Neural progenitor cell (in vitro differentiated cells): Measurements from ENCODE around the gene ALK. TPM values are rescaled to one million over a fixed set of nuclear protein-coding genes. Genes with fewer than 3 reads are reported as not detected.

ENCODE experiments used
- DNase-seq: peaks from one replicate; pipeline ENCODE4 v3.0.0-alpha.2; 2016; ENCODE audit warnings: low spot score
- H2AFZ ChIP-seq: fragments of 200-600 bp; sonication (generic); replicated peaks from 2 replicates; pipeline ENCODE4 v1.6.1; 2016; ENCODE audit warnings: antibody characterized with exemption
- H3F3A ChIP-seq: fragments of 200-600 bp; sonication (generic); 2 replicates; pipeline ENCODE4 v1.6.1; 2016; ENCODE audit warnings: antibody characterized with exemption, low read depth
- H3K27ac ChIP-seq: fragments of 200-600 bp; sonication (generic); 2 replicates; pipeline ENCODE4 v1.5.1; 2016; ENCODE audit warnings: mild to moderate bottlenecking
- H3K27me3 ChIP-seq: fragments of 200-600 bp; sonication (generic); 2 replicates; pipeline ENCODE4 v1.6.1; 2016; ENCODE audit warnings: mild to moderate bottlenecking, moderate library complexity
- H3K36me3 ChIP-seq: fragments of 200-600 bp; sonication (generic); 2 replicates; pipeline ENCODE4 v1.5.1; 2016
- H3K4me1 ChIP-seq: fragments of 200-600 bp; sonication (generic); 2 replicates; pipeline ENCODE4 v1.6.1; 2016; ENCODE audit warnings: mixed run types
- H3K4me2 ChIP-seq: fragments of 200-600 bp; sonication (generic); 2 replicates; pipeline ENCODE4 v1.6.1; 2016
- H3K4me3 ChIP-seq: fragments of 200-600 bp; sonication (generic); 2 replicates; pipeline ENCODE4 v1.5.1; 2016
- H3K79me2 ChIP-seq: fragments of 200-600 bp; sonication (generic); 2 replicates; pipeline ENCODE4 v1.6.1; 2016; ENCODE audit warnings: low read depth
- H3K9ac ChIP-seq: fragments of 200-600 bp; sonication (generic); 2 replicates; pipeline ENCODE4 v1.6.1; 2016
- H3K9me3 ChIP-seq: fragments of 200-600 bp; sonication (generic); 2 replicates; pipeline ENCODE4 v1.5.1; 2016; ENCODE audit warnings: low read depth
- H4K20me1 ChIP-seq: fragments of 200-600 bp; sonication (generic); 2 replicates; pipeline ENCODE4 v1.6.1; 2016; ENCODE audit warnings: low read depth
- H3K27ac Mint-ChIP-seq: 3 replicates; pipeline ENCODE4 v1.8.0; 2021; ENCODE audit warnings: mixed read lengths
- H3K27me3 Mint-ChIP-seq: 2 replicates; pipeline ENCODE4 v1.8.0; 2022; ENCODE audit warnings: low read depth, mild to moderate bottlenecking, inconsistent platforms, moderate library complexity, mixed read lengths; ENCODE audit not compliant: insufficient read depth
- H3K36me3 Mint-ChIP-seq: 3 replicates; pipeline ENCODE4 v1.8.0; 2021; ENCODE audit warnings: mixed read lengths
- H3K4me1 Mint-ChIP-seq: 3 replicates; pipeline ENCODE4 v1.8.0; 2021; ENCODE audit warnings: mixed read lengths
- H3K4me3 Mint-ChIP-seq: 3 replicates; pipeline ENCODE4 v1.8.0; 2021; ENCODE audit warnings: mild to moderate bottlenecking, moderate library complexity, mixed read lengths
- H3K9me3 Mint-ChIP-seq: 3 replicates; pipeline ENCODE4 v1.8.0; 2020; ENCODE audit warnings: mixed read lengths
- CTCF ChIP-seq: fragments of 200-600 bp; sonication (generic); IDR thresholded peaks from 2 replicates; pipeline ENCODE4 v1.5.1; 2017; ENCODE audit warnings: antibody characterized with exemption, mild to moderate bottlenecking
- EZH2 ChIP-seq: fragments of 200-600 bp; sonication (generic); IDR thresholded peaks from 2 replicates; pipeline ENCODE4 v1.6.1; 2017; ENCODE audit warnings: antibody characterized with exemption, mild to moderate bottlenecking, moderate library complexity
- EZH2phosphoT487 ChIP-seq: fragments of 200-600 bp; sonication (generic); IDR thresholded peaks from 2 replicates; pipeline ENCODE4 v1.6.1; 2017; ENCODE audit warnings: antibody characterized with exemption
- total RNA-seq: library from RNA; depleted of rRNA; stranded (reverse); fragments of >200 nt; gene quantifications from 2 replicates; pipeline ENCODE4 v1.2.3, GENCODE V29; 2015; ENCODE audit warnings: low replicate concordance

ALK gene
- total RNA-seq, 1 donor from 2014 or later = not detected

DNA sequence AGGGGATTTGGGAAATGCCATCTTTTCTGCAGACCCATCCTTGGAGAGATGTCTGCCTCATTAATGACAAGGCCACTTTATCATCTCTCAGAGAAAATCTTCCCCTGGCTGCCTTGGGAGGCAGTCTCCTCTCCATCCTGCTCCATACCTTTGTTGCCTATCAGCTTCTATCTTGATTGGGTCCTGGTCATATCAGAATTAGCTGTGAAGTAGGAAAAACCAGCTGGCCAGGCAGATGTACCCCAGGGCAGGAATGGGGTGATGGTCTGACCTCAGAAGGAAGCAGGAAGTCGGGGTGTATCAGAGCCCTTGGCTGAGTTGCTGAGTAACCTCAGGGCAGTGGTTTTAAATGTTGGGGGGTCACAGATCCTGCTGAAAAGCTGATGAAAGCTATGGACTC is 41.3 kb downstream of the ALK start:
- peaks cover 2% of the 10 kb centered on the region for H3K27me3 Mint-ChIP-seq
- H3K4me1 Mint-ChIP-seq = no peaks in the 10 kb centered on the region
- H3K9ac ChIP-seq = no peak overlapping the region
- H3K36me3 Mint-ChIP-seq = no peaks in the 10 kb centered on the region
- H3K9me3 ChIP-seq = no peaks in the 10 kb centered on the region
- H2AFZ ChIP-seq = no peak overlapping the region
- H3K9me3 Mint-ChIP-seq = peaks cover 5% of the 10 kb centered on the region
- peaks cover 4% of the 10 kb centered on the region for H3F3A ChIP-seq
- TF ChIP-seq EZH2phosphoT487 (no peak), CTCF (no peak), EZH2 (no peak)
- no peaks in the 10 kb centered on the region for H3K79me2 ChIP-seq
- H3K27ac ChIP-seq = no peak overlapping the region
- no peak overlapping the region for H3K4me3 ChIP-seq
- no peaks in the 10 kb centered on the region for H3K27me3 ChIP-seq
- H3K4me1 ChIP-seq = peaks cover 32% of the 10 kb centered on the region
- no peak overlapping the region for H3K4me3 Mint-ChIP-seq
- no peaks in the 10 kb centered on the region for H4K20me1 ChIP-seq
- no peak overlapping the region for H3K27ac Mint-ChIP-seq
- DNase-seq = no peak
- H3K4me2 ChIP-seq = peak overlapping the region; percentile 24
- no peaks in the 10 kb centered on the region for H3K36me3 ChIP-seq

- no peak overlapping the region for H2AFZ ChIP-seq
- Mint-ChIP-seq H3K4me3 (no peak overlapping the region), H3K27me3 (peaks cover 2% of the 10 kb centered on the region), H3K27ac (no peak overlapping the region), H3K4me1 (no peaks in the 10 kb centered on the region), H3K9me3 (peaks cover 4% of the 10 kb centered on the region), H3K36me3 (no peaks in the 10 kb centered on the region)
- no peaks in the 10 kb centered on the region for H3K36me3 ChIP-seq
- H4K20me1 ChIP-seq = no peaks in the 10 kb centered on the region
- no peak overlapping the region for H3K4me3 ChIP-seq
- H3K27ac ChIP-seq = no peak overlapping the region
- H3K79me2 ChIP-seq = no peaks in the 10 kb centered on the region
- peak overlapping the region; percentile 24 for H3K4me2 ChIP-seq
- peaks cover 4% of the 10 kb centered on the region for H3F3A ChIP-seq
- H3K9me3 ChIP-seq = no peaks in the 10 kb centered on the region
- H3K9ac ChIP-seq = no peak overlapping the region
- no peaks in the 10 kb centered on the region for H3K27me3 ChIP-seq
- peak; percentile 52 for DNase-seq
- peaks cover 32% of the 10 kb centered on the region for H3K4me1 ChIP-seq
- TF ChIP-seq EZH2 (no peak), EZH2phosphoT487 (no peak), CTCF (no peak)
These were observed 41.9 kb downstream of the ALK start for GRCh38 chr2:29879456-29879855.

- Histone ChIP-seq H3K4me1 (peaks cover 32% of the 10 kb centered on the region), H3K36me3 (no peaks in the 10 kb centered on the region), H3K27ac (no peak overlapping the region), H3K4me2 (peak overlapping the region; percentile 12), H2AFZ (no peak overlapping the region), H3K79me2 (no peaks in the 10 kb centered on the region), H3K9ac (no peak overlapping the region), H3K27me3 (no peaks in the 10 kb centered on the region), H3K9me3 (no peaks in the 10 kb centered on the region), H4K20me1 (no peaks in the 10 kb centered on the region), H3F3A (peaks cover 4% of the 10 kb centered on the region), H3K4me3 (no peak overlapping the region)
- H3K27ac Mint-ChIP-seq = no peak overlapping the region
- no peak for DNase-seq
- no peaks in the 10 kb centered on the region for H3K4me1 Mint-ChIP-seq
- no peaks in the 10 kb centered on the region for H3K36me3 Mint-ChIP-seq
- H3K27me3 Mint-ChIP-seq = peaks cover 2% of the 10 kb centered on the region
- H3K4me3 Mint-ChIP-seq = no peak overlapping the region
- no peaks in the 10 kb centered on the region for H3K9me3 Mint-ChIP-seq
- TF ChIP-seq CTCF = no peak
These were observed 42.5 kb downstream of the ALK start for GRCh38 chr2:29878898-29879297.

GRCh38 chr2:29876374-29876773 is 45.0 kb downstream of the ALK start:
- Histone ChIP-seq H3K36me3 (no peaks in the 10 kb centered on the region), H3K27ac (no peak overlapping the region), H2AFZ (no peak overlapping the region), H4K20me1 (no peaks in the 10 kb centered on the region), H3K27me3 (no peaks in the 10 kb centered on the region), H3K79me2 (no peaks in the 10 kb centered on the region), H3K4me3 (no peak overlapping the region), H3F3A (peaks cover 4% of the 10 kb centered on the region), H3K9me3 (no peaks in the 10 kb centered on the region), H3K4me2 (no peak overlapping the region), H3K9ac (no peak overlapping the region), H3K4me1 (peaks cover 32% of the 10 kb centered on the region)
- H3K9me3 Mint-ChIP-seq = peaks cover 7% of the 10 kb centered on the region
- H3K27me3 Mint-ChIP-seq = no peaks in the 10 kb centered on the region
- no peak for TF ChIP-seq EZH2phosphoT487
- TF ChIP-seq CTCF = no peak
- no peak for TF ChIP-seq EZH2
- H3K4me1 Mint-ChIP-seq = no peaks in the 10 kb centered on the region
- no peak overlapping the region for H3K27ac Mint-ChIP-seq
- DNase-seq = no peak
- H3K36me3 Mint-ChIP-seq = no peaks in the 10 kb centered on the region
- H3K4me3 Mint-ChIP-seq = no peak overlapping the region
